ENCODE measurements around the gene MANBA.

DNA sequence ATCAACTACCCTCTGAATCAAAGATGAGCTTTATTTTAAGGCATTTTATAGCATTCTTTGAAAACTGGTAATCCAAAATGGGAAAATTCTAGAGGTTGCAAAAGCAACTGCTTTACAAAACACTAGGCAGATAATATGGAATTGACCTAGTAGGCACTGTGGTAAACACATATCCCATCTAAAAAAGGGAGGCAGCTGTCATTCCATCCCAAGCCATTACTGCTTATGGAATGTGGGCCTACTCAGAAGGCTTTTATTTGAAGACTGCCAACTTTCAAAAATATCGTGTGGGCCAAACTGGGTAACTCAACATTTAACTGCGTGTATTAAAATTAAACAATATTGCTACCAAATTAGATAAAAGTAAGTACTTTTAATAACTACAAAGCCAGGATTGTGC, 47.2 kb upstream of the MANBA start:
- no peak for TF ChIP-seq POLR2AphosphoS5 (IDR thresholded peaks at IDR 0.05; ENCODE audit: low read depth, low read length)
- no peak for TF ChIP-seq POLR2A (IDR thresholded peaks at IDR 0.05; ENCODE audit: low read depth, low read length)
- TF ChIP-seq POU2F2 (IDR thresholded peaks at IDR 0.05; ENCODE audit: low read depth, low read length), result no peak
